MM.1S (cell line): ENCODE results near the gene RPS2.

Source experiments
- DNase-seq: peaks from one replicate; pipeline ENCODE4 v3.0.0-alpha.2; 2015
- H2AFZ ChIP-seq: fragments of 300-600 bp; sonication (generic); 2 replicates; pipeline ENCODE4 v1.6.0; 2016; ENCODE audit warnings: antibody characterized with exemption, low read length
- H3F3A ChIP-seq: fragments of 300-600 bp; sonication (generic); 2 replicates; pipeline ENCODE4 v1.6.1; 2016; ENCODE audit warnings: mild to moderate bottlenecking, antibody characterized with exemption, low read length, moderate library complexity, mixed read lengths; ENCODE audit not compliant: insufficient read depth
- H3K27ac ChIP-seq: fragments of 300-600 bp; sonication (generic); 2 replicates; pipeline ENCODE4 v1.5.1; 2016; ENCODE audit warnings: mild to moderate bottlenecking, low read length
- H3K27me3 ChIP-seq: fragments of 300-600 bp; sonication (generic); replicated peaks from 2 replicates; pipeline ENCODE4 v1.6.0; 2016; ENCODE audit warnings: low read length; ENCODE audit not compliant: insufficient read depth
- H3K36me3 ChIP-seq: fragments of 300-600 bp; sonication (generic); replicated peaks from 2 replicates; pipeline ENCODE4 v1.6.1; 2016; ENCODE audit warnings: mild to moderate bottlenecking, low read length, mixed read lengths; ENCODE audit not compliant: insufficient read depth
- H3K4me1 ChIP-seq: fragments of 300-600 bp; sonication (generic); 2 replicates; pipeline ENCODE4 v1.6.1; 2016; ENCODE audit warnings: low read length, mixed read lengths
- H3K4me2 ChIP-seq: fragments of 300-600 bp; sonication (generic); 2 replicates; pipeline ENCODE4 v1.6.0; 2016; ENCODE audit warnings: low read depth, low read length
- H3K4me3 ChIP-seq: fragments of 300-600 bp; sonication (generic); 2 replicates; pipeline ENCODE4 v1.5.1; 2016; ENCODE audit warnings: low read length, mixed read lengths
- H3K79me2 ChIP-seq: fragments of 300-600 bp; sonication (generic); 2 replicates; pipeline ENCODE4 v1.6.1; 2016; ENCODE audit warnings: mixed run types, low read length, mixed read lengths
- H3K9ac ChIP-seq: fragments of 300-600 bp; sonication (generic); 2 replicates; pipeline ENCODE4 v1.6.1; 2016; ENCODE audit warnings: low read length, mixed read lengths
- H3K9me2 ChIP-seq: fragments of 300-600 bp; sonication (generic); replicated peaks from 2 replicates; pipeline ENCODE4 v1.6.1; 2016; ENCODE audit warnings: mild to moderate bottlenecking, low read length, mixed read lengths; ENCODE audit not compliant: insufficient read depth
- H3K9me3 ChIP-seq: fragments of 300-600 bp; sonication (generic); replicated peaks from 2 replicates; pipeline ENCODE4 v1.6.1; 2016; ENCODE audit warnings: mild to moderate bottlenecking, low read length, mixed read lengths; ENCODE audit not compliant: insufficient read depth
- H4K20me1 ChIP-seq: fragments of 300-600 bp; sonication (generic); 2 replicates; pipeline ENCODE4 v1.6.1; 2016; ENCODE audit warnings: mild to moderate bottlenecking, low read length, moderate library complexity, mixed read lengths; ENCODE audit not compliant: insufficient read depth
- EZH2 ChIP-seq: fragments of 300-600 bp; sonication (generic); optimal IDR thresholded peaks from 2 replicates; pipeline ENCODE3; 2017; ENCODE audit warnings: low read depth, mild to moderate bottlenecking, antibody characterized with exemption, low read length, mixed read lengths
- EZH2phosphoT487 ChIP-seq: fragments of 300-600 bp; sonication (generic); IDR thresholded peaks from 2 replicates; pipeline ENCODE4 v1.6.1; 2018; ENCODE audit warnings: antibody characterized with exemption, low read length
- TF ChIP-seq, protein P1 (sequence below): fragments of 300-600 bp; sonication (generic); IDR thresholded peaks from 2 replicates; pipeline ENCODE4 v1.5.1; 2016; ENCODE audit warnings: antibody characterized with exemption, low read length, mixed read lengths

Gene RPS2

DNA sequence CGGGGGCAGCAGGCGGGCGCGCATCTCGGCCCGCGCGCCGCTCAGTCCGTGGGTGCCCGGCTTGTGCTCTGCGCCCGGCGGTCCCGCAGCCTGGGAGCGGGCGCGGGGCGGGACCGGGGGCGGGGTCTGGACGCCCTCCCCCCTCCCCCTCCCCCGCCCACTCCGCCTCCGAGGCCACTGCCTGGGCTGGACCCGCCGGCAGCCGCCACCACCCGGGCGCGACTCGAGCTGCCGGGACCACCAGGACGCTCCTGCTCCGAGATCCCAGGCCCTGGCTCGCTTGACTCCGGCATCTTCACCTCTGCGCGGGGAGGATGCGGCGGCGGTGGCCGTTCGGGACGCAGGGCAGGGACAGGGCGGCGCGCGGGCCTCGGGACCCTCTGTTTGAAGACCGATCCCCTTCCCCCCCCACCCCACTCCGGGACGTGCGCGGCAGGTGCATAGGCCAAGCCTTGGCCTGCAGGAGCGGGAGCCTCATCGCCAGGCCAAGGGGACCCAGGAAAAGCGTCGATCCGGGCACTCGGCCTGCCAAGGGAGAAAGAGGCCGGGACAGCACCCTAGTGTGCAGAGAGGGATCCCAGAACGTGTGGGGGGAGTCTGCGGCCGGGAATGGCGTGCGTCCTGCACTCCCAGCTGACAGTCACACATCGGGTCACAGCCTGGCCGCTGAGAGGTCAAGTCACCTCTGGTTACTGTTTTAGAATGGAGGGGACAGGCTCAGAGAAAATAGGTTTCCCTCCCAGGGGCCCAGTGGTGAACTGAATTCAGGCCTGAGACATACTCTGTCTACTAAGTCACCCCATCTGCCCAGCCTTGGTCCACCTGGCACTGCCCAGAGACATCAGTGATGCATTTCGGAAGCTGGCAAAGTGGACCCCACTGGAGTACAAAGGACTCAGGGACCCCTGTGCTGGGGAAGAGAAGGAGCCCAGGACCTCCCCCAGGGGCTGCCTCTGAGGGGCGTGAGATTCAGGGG lies 46.0 kb downstream of the RPS2 start, which contains the start of gene HS3ST6:
Gene HS3ST6 (minus strand): TSS at position 65 of the 976 bp plus-strand sequence. CDS start 92 bp downstream, outside the sequence.
- H3K4me1 ChIP-seq: no peaks in the 10 kb centered on the region
- H4K20me1 ChIP-seq: no peaks in the 10 kb centered on the region
- no peak for DNase-seq
- no peaks in the 10 kb centered on the region for H3K9me2 ChIP-seq
- no peaks in the 10 kb centered on the region for H3F3A ChIP-seq
- no peak for TF ChIP-seq EZH2
- no peak for TF ChIP-seq EZH2phosphoT487
- TF ChIP-seq, protein P1, sequence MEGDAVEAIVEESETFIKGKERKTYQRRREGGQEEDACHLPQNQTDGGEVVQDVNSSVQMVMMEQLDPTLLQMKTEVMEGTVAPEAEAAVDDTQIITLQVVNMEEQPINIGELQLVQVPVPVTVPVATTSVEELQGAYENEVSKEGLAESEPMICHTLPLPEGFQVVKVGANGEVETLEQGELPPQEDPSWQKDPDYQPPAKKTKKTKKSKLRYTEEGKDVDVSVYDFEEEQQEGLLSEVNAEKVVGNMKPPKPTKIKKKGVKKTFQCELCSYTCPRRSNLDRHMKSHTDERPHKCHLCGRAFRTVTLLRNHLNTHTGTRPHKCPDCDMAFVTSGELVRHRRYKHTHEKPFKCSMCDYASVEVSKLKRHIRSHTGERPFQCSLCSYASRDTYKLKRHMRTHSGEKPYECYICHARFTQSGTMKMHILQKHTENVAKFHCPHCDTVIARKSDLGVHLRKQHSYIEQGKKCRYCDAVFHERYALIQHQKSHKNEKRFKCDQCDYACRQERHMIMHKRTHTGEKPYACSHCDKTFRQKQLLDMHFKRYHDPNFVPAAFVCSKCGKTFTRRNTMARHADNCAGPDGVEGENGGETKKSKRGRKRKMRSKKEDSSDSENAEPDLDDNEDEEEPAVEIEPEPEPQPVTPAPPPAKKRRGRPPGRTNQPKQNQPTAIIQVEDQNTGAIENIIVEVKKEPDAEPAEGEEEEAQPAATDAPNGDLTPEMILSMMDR: no peak
- no peak within 1 kb of the TSS for H3K4me3 ChIP-seq
- no peak within 1 kb of the TSS for H3K27ac ChIP-seq
- H3K79me2 ChIP-seq: no peaks in the 10 kb centered on the region
- H3K4me2 ChIP-seq: no peak within 1 kb of the TSS
- peaks cover 85% of the 10 kb centered on the region for H3K27me3 ChIP-seq
- H2AFZ ChIP-seq: no peak within 1 kb of the TSS
- H3K9ac ChIP-seq: no peak within 1 kb of the TSS
- H3K36me3 ChIP-seq: no peaks in the 10 kb centered on the region
- no peaks in the 10 kb centered on the region for H3K9me3 ChIP-seq

DNA sequence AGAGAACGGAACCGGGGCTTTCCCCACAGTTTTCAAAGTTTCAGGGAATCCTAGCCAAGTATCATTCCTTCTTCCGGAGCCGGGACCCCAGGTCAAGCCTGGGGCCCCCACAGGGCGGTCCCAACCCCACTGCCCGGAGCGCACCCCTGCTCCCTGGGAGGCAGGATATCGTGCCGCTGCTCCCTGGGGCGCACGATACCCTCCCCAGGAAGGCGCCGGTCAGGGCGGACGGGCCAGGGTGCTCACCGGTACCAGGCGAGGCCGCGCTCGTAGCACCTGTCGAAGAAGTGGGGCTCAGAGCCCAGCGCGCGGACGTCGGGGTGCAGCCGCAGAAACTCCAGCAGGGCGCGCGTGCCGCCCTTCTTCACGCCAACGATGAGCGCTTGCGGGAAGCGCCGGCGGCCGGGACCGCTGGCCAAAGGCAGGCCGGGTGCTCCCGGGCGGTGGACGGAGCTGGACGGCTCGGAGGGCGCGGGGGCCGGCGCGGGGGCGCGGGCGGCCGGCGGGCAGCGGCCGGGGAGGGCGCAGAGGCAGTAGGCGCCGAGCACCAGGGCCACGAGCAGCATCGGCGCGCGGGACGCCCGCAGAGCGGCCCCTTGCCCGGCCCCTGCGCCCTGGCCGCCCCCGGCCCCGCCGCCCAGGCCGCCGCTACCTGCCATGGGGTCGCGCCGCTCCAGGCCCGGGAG lies 46.8 kb downstream of the RPS2 start:
- DNase-seq: no peak
- Histone ChIP-seq H3K4me3 (no peak overlapping the region), H3K4me1 (no peaks in the 10 kb centered on the region), H3K27ac (no peak overlapping the region), H3K79me2 (no peaks in the 10 kb centered on the region), H3K9ac (no peak overlapping the region), H3F3A (no peaks in the 10 kb centered on the region), H2AFZ (no peak overlapping the region), H3K4me2 (no peak overlapping the region), H3K27me3 (peaks cover 78% of the 10 kb centered on the region), H3K36me3 (no peaks in the 10 kb centered on the region), H4K20me1 (no peaks in the 10 kb centered on the region), H3K9me2 (no peaks in the 10 kb centered on the region), H3K9me3 (no peaks in the 10 kb centered on the region)
- TF ChIP-seq EZH2 (peak; percentile 56), EZH2phosphoT487 (no peak)

DNA sequence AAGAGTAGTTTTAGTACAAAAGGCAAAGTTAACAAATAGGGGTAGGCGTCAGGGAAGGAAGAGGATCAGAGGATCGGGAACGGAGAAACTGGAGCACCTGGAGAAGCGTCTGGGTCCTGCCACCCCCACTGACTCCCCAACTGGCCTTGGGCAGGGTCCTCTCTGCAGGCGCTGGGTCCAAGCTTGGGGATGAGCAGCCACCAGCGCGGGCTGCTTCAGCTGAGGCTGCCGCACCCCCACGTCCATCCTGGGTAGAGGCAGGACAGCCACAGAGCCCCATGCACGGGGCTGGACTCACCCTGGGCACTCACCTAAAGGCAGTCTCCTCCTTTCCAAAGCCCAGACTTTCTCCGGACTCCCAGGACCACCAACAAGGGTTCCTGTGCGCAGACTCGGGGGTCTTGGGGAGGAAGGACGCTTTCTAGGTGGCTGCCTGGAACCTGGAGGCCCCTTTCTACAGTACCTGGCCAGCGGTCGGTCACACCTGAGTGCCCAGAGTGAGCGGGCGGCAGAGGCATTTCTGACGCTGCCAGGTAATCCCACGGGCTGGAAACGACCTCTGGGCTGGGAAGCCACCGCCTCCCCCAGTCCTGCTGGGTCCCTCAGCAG lies 47.5 kb downstream of the RPS2 start:
- peaks cover 71% of the 10 kb centered on the region for H3K27me3 ChIP-seq
- H3K79me2 ChIP-seq: no peaks in the 10 kb centered on the region
- H3K9ac ChIP-seq: no peak overlapping the region
- no peaks in the 10 kb centered on the region for H3K36me3 ChIP-seq
- H3F3A ChIP-seq: no peaks in the 10 kb centered on the region
- no peak overlapping the region for H3K27ac ChIP-seq
- no peaks in the 10 kb centered on the region for H3K9me2 ChIP-seq
- DNase-seq: no peak
- no peak overlapping the region for H2AFZ ChIP-seq
- no peaks in the 10 kb centered on the region for H3K4me1 ChIP-seq
- no peaks in the 10 kb centered on the region for H3K9me3 ChIP-seq
- H4K20me1 ChIP-seq: no peaks in the 10 kb centered on the region
- no peak overlapping the region for H3K4me3 ChIP-seq
- H3K4me2 ChIP-seq: no peak overlapping the region
- TF ChIP-seq EZH2phosphoT487 (no peak), EZH2 (peak; percentile 2)

DNA sequence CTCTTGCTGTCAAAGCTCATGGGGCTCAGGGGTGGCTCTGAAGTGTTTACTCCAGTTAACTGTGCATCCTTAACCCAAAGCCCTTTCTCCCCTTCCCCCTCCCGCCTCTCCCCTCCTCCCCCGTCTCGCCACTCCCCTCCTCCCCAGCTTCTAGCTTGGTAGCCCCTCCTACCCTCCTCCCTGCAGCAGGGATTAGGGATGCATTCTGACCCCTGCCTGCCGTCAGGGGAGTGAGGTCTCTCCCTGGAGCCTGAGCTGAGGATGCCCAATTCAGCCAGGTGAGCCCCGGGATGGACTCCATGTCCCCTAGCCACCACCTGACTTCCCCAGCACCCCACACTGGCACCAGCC lies 48.0 kb downstream of the RPS2 start:
- Histone ChIP-seq H3K36me3 (no peaks in the 10 kb centered on the region), H3K4me3 (no peak overlapping the region), H3K4me1 (no peaks in the 10 kb centered on the region), H3K79me2 (no peaks in the 10 kb centered on the region), H2AFZ (no peak overlapping the region), H4K20me1 (no peaks in the 10 kb centered on the region), H3K9ac (no peak overlapping the region), H3K9me2 (no peaks in the 10 kb centered on the region), H3K27ac (no peak overlapping the region), H3K4me2 (no peak overlapping the region), H3F3A (no peaks in the 10 kb centered on the region), H3K9me3 (no peaks in the 10 kb centered on the region), H3K27me3 (peaks cover 69% of the 10 kb centered on the region)
- no peak for DNase-seq
- TF ChIP-seq EZH2phosphoT487 (no peak), EZH2 (no peak)
- TF ChIP-seq, protein P1: no peak
